Nephron (organoid): ENCODE measurements around the gene SCN2B.

ENCODE experiments used
- H3K27ac Mint-ChIP-seq, 3 experiments: 2 replicates each; pipeline ENCODE4 v1.8.0; 2020; ENCODE audit warnings: mixed read lengths in 3 of 3, mild to moderate bottlenecking in 2 of 3, moderate library complexity in 1 of 3
- H3K27me3 Mint-ChIP-seq: 2 replicates; pipeline ENCODE4 v1.8.0; 2021; ENCODE audit warnings: low read depth, mild to moderate bottlenecking, moderate library complexity, mixed read lengths
- H3K36me3 Mint-ChIP-seq: 2 replicates; pipeline ENCODE4 v1.8.0; 2020; ENCODE audit warnings: low read depth, mixed read lengths
- H3K4me1 Mint-ChIP-seq: 2 replicates; pipeline ENCODE4 v1.8.0; 2020; ENCODE audit warnings: mixed read lengths
- H3K4me3 Mint-ChIP-seq, 3 experiments: 2 replicates each; pipeline ENCODE4 v1.8.0; 2020; ENCODE audit warnings: mild to moderate bottlenecking in 3 of 3, mixed read lengths in 3 of 3, moderate library complexity in 2 of 3
- H3K9me3 Mint-ChIP-seq: 2 replicates; pipeline ENCODE4 v1.8.0; 2020; ENCODE audit warnings: mixed read lengths
- TF ChIP-seq, protein P1 (sequence below), 3 experiments: fragments of 200-600 bp; sonication (generic); IDR thresholded peaks; one replicate each; pipeline ENCODE4 v1.5.0; 2021; ENCODE audit warnings: antibody characterized with exemption in 3 of 3; ENCODE audit not compliant: unreplicated experiment in 3 of 3

SCN2B gene

DNA sequence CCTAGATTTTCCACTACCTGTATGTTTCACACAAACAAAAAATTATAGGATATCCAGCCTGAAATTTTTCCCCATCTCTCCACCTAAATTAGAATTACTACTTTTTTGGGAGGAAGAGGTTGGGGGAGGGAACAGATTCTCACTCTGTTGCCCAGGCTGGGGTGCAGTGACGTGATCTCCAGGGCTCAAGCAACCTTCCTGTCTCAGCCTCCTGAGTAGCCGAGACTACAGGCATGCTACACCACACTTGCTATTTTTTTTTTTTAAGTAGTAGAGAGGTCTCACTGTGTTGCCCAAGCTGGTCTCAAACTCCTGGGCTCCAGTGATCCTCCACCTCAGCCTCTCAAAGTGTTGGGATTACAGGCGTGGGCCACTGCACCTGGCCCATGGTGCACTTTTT is 38.8 kb upstream of the SCN2B start:
- TF ChIP-seq, protein P1, sequence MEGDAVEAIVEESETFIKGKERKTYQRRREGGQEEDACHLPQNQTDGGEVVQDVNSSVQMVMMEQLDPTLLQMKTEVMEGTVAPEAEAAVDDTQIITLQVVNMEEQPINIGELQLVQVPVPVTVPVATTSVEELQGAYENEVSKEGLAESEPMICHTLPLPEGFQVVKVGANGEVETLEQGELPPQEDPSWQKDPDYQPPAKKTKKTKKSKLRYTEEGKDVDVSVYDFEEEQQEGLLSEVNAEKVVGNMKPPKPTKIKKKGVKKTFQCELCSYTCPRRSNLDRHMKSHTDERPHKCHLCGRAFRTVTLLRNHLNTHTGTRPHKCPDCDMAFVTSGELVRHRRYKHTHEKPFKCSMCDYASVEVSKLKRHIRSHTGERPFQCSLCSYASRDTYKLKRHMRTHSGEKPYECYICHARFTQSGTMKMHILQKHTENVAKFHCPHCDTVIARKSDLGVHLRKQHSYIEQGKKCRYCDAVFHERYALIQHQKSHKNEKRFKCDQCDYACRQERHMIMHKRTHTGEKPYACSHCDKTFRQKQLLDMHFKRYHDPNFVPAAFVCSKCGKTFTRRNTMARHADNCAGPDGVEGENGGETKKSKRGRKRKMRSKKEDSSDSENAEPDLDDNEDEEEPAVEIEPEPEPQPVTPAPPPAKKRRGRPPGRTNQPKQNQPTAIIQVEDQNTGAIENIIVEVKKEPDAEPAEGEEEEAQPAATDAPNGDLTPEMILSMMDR (IDR thresholded peaks at IDR 0.05; ENCODE audit: unreplicated experiment in 3 of 3) = no peak
- no peaks in the 10 kb centered on the region for H3K9me3 Mint-ChIP-seq
- no peak overlapping the region for H3K4me3 Mint-ChIP-seq

DNA sequence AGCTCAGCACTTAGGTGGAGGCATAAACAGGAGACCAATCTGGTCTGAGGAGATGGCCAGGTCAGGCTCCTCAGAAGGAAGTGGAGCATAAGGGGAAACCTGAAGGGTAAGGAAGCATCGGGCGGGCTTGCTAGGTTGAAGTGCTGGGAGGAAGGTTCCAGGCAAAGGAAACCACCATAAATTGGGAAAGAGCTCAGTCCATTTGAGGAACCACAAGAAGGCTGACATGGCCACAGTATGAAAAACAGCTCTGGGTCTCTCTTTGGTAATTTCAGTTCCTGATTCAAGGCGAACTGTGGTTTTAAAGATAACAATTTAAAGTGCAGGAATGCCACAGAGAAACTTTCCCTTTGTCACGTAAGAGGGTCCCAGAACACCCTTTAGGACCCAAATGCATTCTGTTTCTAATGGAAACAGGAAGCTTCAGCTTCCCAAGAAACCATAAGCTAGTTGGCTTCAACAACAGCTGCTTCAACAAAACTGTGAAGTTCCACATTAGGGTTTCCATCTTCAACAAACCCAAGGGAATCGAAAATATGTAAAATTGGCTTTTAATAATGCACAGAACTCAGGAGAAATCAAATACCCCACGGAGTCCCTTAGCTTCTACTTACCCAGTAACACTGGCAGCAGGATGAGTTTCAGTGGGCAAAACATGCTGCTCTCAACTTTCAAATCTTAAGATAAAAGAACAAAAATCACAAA is 37.9 kb upstream of the SCN2B start:
- Mint-ChIP-seq H3K36me3 (no peaks in the 10 kb centered on the region), H3K27me3 (peaks cover 72% of the 10 kb centered on the region), H3K27ac (no peak overlapping the region), H3K9me3 (no peaks in the 10 kb centered on the region), H3K4me1 (peaks cover 5% of the 10 kb centered on the region), H3K4me3 (no peak overlapping the region)
- TF ChIP-seq, protein P1 (IDR thresholded peaks at IDR 0.05; ENCODE audit: unreplicated experiment in 3 of 3) = no peak

More for the DNA sequence above, 38.8 kb upstream of the SCN2B start:
- peaks cover 76% of the 10 kb centered on the region for H3K27me3 Mint-ChIP-seq
- H3K27ac Mint-ChIP-seq = no peak overlapping the region
- no peaks in the 10 kb centered on the region for H3K36me3 Mint-ChIP-seq
- H3K4me1 Mint-ChIP-seq = peaks cover 5% of the 10 kb centered on the region

DNA sequence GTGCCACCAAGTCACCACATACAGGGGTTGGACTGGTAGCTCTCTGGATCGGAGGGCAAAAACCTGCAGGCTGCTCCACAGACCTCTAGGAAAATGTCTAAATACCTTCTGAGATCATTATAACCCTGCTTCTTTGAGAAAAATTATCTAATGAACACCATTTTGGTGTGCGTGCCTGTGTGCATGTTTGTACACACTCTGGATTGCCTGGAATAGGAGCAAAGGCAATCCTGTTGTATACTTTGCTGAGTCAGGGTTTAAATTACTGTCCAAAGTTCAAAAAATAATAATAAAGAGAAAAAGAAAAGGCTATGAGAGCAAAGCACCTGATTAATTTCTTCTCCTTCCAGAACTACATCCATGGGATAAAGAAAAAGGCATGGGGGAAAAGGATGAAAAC is 37.3 kb upstream of the SCN2B start:
- H3K27me3 Mint-ChIP-seq = peaks cover 72% of the 10 kb centered on the region
- TF ChIP-seq, protein P1 (IDR thresholded peaks at IDR 0.05; ENCODE audit: unreplicated experiment in 3 of 3) = no peak
- no peaks in the 10 kb centered on the region for H3K36me3 Mint-ChIP-seq
- H3K4me3 Mint-ChIP-seq = no peak overlapping the region
- peaks cover 5% of the 10 kb centered on the region for H3K4me1 Mint-ChIP-seq
- H3K27ac Mint-ChIP-seq = no peak overlapping the region
- H3K9me3 Mint-ChIP-seq = no peaks in the 10 kb centered on the region

DNA sequence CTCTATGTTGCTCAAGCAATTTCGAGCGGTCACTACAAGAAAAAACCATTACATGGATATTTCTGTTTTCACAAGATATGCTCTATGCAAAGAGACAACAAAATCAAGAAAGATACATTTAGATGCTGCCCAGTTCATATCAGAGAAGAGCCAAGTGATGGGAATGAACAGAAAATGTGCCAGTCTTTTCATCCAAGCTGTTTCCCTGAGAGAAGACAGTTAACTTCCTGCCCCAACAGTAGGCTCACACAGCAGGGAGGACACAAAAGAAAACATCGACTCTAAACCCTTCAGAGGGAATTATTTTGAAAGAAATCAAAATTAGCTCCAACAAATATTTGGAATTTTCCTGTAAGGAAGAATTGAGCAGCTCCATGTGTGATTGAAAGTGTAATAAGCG is 36.8 kb upstream of the SCN2B start:
- no peaks in the 10 kb centered on the region for H3K36me3 Mint-ChIP-seq
- H3K27me3 Mint-ChIP-seq = peaks cover 72% of the 10 kb centered on the region
- no peak overlapping the region for H3K4me3 Mint-ChIP-seq
- H3K4me1 Mint-ChIP-seq = peaks cover 5% of the 10 kb centered on the region
- no peak overlapping the region for H3K27ac Mint-ChIP-seq
- no peaks in the 10 kb centered on the region for H3K9me3 Mint-ChIP-seq
- TF ChIP-seq, protein P1 (IDR thresholded peaks at IDR 0.05; ENCODE audit: unreplicated experiment in 3 of 3) = no peak

DNA sequence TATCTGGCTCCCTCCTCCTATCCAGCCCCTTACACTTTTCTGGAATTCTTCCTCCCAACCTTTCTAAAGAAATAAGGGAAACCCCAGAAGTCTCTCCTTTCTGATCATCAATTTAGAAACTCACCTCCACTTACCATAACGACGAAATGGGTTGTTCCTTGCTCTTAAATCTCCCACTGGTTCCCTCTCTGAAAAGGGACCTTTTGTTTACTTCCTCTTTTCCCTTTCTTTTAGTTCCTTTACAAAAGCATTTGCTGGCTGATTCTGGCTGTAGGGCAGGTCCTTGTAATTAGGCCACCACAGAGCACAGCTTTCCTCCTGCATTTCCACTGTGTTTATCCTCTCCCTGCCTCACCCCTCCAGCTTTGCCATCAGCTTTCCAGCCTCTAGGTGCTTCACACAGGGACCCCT is 36.3 kb upstream of the SCN2B start:
- Mint-ChIP-seq H3K4me3 (no peak overlapping the region), H3K27me3 (peaks cover 72% of the 10 kb centered on the region), H3K27ac (no peak overlapping the region), H3K9me3 (no peaks in the 10 kb centered on the region), H3K36me3 (no peaks in the 10 kb centered on the region), H3K4me1 (peaks cover 5% of the 10 kb centered on the region)
- TF ChIP-seq, protein P1 (IDR thresholded peaks at IDR 0.05; ENCODE audit: unreplicated experiment in 3 of 3) = no peak

DNA sequence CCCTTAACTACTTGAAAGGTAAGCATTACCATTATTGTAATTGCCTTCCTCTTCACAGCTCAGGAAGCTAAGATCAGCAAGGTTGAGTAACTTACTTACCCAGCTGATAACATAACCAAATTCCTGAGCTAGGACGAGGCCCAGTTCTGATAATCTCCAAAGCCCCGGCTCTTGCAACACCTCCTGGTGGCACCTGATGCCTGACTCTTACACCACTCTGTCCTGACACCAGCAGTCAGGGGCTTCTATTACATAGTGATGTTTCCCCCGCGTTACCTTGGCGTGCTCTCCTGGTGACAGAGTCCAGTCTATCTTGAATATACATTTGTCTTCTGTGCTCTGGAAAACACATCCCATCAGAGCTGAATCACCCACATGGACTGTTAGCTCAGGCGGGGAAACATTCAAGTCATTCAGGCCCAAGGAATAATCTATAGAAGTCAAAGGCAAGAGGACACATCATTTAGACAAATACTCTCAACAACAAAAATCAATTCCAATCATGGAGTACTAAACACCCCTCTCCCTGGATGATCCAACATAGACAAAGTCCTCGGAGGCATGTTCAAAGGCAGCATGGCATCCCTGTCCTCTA is 35.8 kb upstream of the SCN2B start:
- H3K4me3 Mint-ChIP-seq = no peak overlapping the region
- no peaks in the 10 kb centered on the region for H3K9me3 Mint-ChIP-seq
- H3K27ac Mint-ChIP-seq = no peak overlapping the region
- TF ChIP-seq, protein P1 (IDR thresholded peaks at IDR 0.05; ENCODE audit: unreplicated experiment in 3 of 3) = no peak
- H3K27me3 Mint-ChIP-seq = peaks cover 72% of the 10 kb centered on the region
- H3K4me1 Mint-ChIP-seq = peaks cover 5% of the 10 kb centered on the region
- H3K36me3 Mint-ChIP-seq = no peaks in the 10 kb centered on the region
